ENCODE measurements around the gene RPS3A.
"Not testable (repeated sequence)": the region's sequence is repeated elsewhere in the genome, so short reads cannot be mapped to it uniquely, and the experiment has no call there.

The RPS3A gene

DNA sequence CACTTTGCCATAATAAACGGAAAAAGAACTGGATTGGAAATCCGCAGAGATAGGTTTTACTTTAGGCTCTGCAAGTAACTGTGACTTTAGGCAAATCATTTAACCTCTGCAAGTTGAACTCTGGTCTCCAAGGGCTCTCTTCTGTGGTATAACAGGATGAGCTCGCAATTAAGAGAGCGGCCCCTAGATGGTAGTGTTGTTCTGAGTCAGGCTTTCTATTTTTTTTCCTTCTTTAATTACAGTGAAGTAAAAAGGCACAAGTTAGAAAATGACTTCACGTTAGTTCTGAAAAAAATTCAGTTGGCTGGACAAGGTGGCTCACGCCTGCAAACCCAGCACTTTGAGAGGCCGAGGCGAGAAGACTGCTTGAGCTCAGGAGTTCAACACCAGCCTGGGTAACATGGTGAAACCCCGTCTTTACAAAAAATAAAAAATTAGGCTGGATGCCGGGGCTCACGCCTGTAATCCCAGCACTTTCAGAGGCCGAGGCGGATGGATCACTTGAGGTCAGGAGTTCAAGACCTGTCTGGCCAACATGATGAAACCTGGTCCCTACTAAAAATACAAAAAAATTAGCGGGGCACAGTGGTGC is 18.0 kb downstream of the RPS3A start:
- peak; percentile 40 for DNase-seq

DNA sequence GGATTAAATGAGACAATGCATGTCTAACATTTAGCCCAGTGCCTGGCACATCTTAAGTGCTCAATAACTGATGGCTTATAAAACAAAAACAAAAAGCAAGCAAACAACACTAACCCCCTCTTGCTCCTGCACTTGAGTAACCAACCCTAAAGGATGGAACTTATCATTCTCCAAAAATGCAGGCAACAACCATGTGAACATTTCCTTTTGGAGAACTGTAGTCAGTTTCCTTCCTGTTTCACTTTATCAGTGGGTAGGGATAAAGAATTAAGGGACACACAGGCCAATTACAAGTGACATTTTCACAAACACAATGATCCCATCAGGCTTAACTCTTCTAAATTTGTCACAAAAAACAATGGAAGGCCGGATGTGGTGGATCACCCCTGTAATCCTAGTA is 30.4 kb downstream of the RPS3A start:
- no peak for DNase-seq

DNA sequence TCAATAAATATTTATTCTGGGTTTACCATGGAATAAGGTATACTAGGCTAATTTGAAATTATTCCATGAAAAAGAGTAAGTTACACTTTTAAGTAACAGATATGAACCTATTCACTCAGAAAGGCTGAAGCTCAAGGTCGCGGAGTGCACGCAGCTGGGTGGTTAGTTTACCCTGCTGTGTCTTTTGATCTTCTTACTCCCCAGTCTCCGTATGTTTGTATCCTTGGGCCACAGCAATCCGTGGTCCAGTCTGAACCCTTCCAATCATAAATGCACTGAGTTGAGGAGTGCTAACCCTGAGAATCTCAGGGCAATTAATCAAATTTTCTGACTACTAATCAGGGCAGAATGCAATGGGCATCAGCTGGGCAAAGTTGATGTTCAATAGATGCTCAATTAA is 33.9 kb downstream of the RPS3A start:
- no peak for DNase-seq

DNA sequence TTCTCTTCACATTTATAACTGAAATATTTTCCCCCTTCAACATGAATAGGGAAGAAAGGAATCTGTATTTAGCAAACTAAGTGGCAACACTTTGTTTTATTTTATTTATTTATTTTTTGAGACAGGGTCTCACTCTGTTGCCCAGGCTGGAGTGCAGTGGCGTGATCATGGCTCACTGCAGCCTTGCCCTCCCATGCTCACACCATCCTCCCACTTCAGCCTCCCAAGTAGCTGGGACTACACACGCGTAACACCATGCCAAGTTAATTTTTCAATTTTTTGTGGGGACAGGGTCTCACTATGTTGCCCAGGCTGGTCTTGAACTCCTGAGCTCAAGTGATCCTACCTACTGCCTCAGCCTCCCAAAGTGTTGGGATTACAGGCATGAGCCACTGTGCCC is 36.6 kb downstream of the RPS3A start:
- not testable (repeated sequence) for DNase-seq

DNA sequence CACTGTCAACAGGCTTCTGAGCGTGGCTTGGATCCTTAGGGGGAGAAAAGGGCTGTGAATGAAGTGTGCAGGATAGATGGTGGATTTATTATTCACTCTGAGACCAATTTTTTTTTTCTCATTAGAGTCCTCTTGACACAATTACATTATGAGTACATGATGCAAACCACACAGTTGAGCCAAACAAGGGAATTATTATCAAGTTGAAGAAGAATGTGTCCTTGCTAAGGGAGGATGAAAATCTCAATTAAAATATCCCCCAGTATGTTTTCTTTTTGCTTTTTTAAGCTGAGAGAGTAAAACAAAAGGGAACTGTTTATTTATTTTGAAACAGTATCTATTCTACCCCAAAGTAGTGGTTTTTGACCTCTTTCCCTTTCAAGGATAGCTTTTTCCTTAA is 40.4 kb downstream of the RPS3A start:
- no peak for DNase-seq

DNA sequence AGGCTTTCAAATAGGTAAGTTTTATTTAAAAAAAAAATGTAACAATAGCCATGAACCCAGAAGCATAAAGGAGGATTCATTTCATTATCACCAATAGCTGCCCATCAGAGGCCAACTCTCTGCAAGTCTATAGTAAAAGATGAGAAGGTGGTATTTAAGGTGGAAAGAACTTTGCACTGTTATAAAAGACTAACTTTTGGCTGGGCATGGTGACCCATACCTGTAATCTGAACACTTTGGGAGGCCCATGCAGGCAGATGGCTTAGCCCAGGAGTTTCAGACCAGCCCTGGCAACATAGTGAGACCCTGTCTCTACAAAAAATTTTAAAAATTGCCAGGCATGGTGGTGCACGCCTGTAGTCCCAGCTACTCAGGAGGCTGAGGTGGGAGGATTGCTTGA is 43.3 kb downstream of the RPS3A start:
- DNase-seq, result no peak

GRCh38 chr4:151143162-151143561 is 43.7 kb downstream of the RPS3A start:
- DNase-seq, result no peak

DNA sequence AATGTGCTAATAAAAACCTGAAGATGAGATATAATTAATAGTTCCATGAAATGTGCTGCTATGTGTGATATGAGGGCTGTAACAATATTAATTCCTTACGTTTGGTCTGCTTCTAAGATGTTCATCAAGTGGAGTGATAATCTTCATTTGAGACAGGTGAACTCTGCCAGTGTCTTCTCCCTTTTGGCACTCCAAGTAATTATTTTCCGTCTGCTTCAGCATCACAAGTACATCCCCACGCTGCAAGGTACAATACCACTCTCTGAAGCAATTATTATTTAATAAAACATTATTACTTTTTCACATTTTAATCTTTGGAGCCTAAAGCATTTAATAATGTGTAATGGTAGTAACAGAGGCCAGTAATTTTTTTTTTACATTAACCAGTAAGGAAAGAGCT is 44.4 kb downstream of the RPS3A start:
- DNase-seq, result no peak

DNA sequence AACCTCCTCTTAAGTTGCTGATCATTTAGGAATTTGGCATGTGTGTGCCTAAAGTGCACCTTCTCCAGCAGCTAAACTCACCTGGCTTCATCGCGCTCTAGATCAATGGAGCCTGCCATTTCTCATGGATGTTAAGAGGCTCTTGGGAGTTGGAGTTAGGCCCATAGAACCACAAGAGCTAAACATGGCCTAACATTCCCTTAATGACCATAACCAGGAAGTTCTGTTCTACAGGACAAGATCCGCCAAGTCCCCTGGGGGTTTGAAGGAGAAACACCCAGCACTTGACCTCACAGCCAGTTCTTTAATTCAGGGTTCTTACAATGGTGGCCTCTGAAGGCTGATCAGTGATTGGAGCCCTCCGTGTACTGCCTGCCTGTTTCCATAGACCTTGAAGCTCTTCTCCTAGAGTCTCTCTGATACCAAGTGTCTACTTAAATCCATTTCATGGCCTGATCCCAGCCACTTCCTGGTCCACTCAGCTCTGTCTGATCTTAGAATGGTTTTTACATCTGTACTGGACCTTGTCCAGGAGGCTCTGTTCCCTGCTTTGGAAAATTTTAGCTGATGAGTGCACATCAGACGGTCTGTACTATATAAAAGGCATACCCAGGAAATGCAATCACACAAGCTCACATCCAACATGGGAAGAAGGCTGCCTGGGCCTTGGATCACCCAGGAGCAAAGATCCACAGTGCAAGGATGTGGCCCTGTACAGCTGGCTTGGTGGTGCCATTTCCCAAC is 45.1 kb downstream of the RPS3A start:
- DNase-seq, result no peak

DNA sequence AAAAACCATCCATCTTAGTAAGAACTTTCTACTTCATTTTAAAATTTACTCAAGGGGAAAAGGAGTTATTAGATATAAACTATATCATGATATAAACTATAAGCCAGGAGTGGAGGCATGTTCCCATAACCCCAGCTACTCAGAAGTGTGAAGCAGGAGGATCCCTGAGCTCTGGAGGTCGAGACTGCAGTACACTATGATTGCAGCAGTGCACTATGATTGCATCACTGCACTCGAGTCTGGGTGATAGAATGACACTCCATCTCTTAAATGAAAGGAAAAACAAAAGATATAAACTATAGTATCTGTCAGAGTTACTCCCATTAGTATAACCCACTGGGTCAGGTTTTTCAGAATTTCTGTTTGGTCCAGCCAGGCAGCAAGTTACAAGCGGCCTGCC is 47.6 kb downstream of the RPS3A start:
- DNase-seq, result no peak

DNA sequence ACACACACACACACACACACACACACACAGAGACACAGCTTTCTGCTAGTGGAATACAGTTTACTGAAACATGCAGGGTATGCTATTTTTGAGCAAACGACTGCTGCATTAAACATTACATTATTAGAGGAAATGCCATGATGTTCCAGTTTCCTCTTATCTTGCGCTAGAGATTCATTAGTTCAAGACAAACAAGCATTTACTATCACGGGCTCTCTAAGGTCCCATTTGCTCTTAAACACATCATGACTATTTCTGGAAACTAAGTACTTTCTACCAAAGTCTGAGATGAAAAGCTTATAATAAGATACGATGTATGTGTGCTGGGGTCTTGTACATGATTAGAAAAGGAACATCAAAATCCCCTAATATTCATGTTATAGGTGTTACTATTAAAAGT is 48.8 kb downstream of the RPS3A start:
- no peak for DNase-seq

- no peak for DNase-seq
Measured at GRCh38 chr4:151150821-151151580, 51.6 kb downstream of the RPS3A start.

DNA sequence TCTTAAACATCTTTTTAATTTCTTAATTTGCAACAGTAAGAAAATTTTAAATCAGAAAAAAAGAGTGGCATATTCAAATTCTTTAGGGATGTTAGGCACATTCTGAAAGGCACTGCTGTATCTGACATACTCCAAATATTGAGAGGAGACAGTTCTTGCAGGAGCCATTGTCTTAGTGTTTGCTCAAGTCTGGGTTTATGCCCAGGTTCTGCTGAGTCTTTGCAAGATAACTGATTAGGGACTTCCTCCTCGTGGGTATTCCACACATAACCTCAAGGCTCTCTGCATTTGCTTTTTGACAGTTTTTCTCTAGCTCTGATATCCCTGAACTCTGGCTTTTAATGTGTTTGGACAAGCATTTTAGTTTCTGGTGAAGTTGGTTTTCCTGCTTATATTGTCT is 52.6 kb downstream of the RPS3A start:
- DNase-seq, result no peak

- no peak for DNase-seq
Measured at GRCh38 chr4:151153585-151153984, 54.2 kb downstream of the RPS3A start.
